ENCODE measurements around the gene PTMA.

DNA sequence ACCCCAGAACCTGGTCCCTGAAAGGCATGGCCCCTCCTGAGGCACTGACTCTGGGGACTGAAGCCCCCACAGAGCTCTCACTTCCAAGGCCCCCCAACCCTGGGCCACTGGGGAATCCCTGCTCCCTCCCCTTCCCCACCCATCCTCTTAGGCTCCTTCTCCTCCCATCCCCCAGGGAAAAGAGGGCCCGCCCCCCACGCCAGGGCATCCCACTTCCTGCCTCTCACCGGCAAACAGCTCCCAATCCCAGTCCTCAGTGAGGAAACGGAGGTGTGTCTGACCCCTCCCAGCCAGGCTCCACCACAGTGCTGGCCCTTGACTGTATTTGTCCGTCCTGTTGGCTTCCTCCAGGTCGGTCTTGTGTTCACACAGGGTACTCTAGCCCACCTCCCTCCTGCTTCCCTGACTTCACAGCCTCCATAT, 35.0 kb upstream of the PTMA start:
- TF ChIP-seq, protein P1, sequence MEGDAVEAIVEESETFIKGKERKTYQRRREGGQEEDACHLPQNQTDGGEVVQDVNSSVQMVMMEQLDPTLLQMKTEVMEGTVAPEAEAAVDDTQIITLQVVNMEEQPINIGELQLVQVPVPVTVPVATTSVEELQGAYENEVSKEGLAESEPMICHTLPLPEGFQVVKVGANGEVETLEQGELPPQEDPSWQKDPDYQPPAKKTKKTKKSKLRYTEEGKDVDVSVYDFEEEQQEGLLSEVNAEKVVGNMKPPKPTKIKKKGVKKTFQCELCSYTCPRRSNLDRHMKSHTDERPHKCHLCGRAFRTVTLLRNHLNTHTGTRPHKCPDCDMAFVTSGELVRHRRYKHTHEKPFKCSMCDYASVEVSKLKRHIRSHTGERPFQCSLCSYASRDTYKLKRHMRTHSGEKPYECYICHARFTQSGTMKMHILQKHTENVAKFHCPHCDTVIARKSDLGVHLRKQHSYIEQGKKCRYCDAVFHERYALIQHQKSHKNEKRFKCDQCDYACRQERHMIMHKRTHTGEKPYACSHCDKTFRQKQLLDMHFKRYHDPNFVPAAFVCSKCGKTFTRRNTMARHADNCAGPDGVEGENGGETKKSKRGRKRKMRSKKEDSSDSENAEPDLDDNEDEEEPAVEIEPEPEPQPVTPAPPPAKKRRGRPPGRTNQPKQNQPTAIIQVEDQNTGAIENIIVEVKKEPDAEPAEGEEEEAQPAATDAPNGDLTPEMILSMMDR (IDR thresholded peaks at IDR 0.05) = no peak
- TF ChIP-seq NR3C1 (CRISPR knock-in tag; conservative IDR thresholded peaks at IDR 0.05; ENCODE audit: low read depth) = no peak
- TF ChIP-seq TEAD4 (CRISPR knock-in tag; IDR thresholded peaks at IDR 0.05) = no peak
- TF ChIP-seq JUN (CRISPR knock-in tag; IDR thresholded peaks at IDR 0.05) = no peak
- no peak for TF ChIP-seq NFE2L1 (CRISPR knock-in tag; IDR thresholded peaks at IDR 0.05)
- TF ChIP-seq OVOL2 (CRISPR knock-in tag; IDR thresholded peaks at IDR 0.05; ENCODE audit: borderline replicate concordance) = no peak
- TF ChIP-seq ETV6 (CRISPR knock-in tag; IDR thresholded peaks at IDR 0.05) = peak; percentile 90
- TF ChIP-seq, protein P2, sequence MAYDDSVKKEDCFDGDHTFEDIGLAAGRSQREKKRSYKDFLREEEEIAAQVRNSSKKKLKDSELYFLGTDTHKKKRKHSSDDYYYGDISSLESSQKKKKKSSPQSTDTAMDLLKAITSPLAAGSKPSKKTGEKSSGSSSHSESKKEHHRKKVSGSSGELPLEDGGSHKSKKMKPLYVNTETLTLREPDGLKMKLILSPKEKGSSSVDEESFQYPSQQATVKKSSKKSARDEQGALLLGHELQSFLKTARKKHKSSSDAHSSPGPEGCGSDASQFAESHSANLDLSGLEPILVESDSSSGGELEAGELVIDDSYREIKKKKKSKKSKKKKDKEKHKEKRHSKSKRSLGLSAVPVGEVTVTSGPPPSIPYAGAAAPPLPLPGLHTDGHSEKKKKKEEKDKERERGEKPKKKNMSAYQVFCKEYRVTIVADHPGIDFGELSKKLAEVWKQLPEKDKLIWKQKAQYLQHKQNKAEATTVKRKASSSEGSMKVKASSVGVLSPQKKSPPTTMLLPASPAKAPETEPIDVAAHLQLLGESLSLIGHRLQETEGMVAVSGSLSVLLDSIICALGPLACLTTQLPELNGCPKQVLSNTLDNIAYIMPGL (CRISPR knock-in tag; IDR thresholded peaks at IDR 0.05) = no peak
- no peak for TF ChIP-seq CREM (CRISPR knock-in tag; IDR thresholded peaks at IDR 0.05)

Data from WTC11 (cell line).